Transverse colon (tissue), 4 donors: ENCODE results near the gene SERBP1. TPM values are rescaled to one million over a fixed set of nuclear protein-coding genes. Genes with fewer than 3 reads are reported as not detected.
"Not testable (repeated sequence)": the region's sequence is repeated elsewhere in the genome, so short reads cannot be mapped to it uniquely, and the experiment has no call there.

Source experiments
- DNase-seq: peaks from one replicate; pipeline ENCODE4 v3.0.0-alpha.2; 2019
- H3K27ac ChIP-seq, 4 donors: fragments of 200-600 bp; sonication (generic); 2 replicates each; pipeline ENCODE4 v1.5.1; 2016 to 2018; ENCODE audit warnings: inconsistent platforms in 4 of 4
- H3K27me3 ChIP-seq: fragments of 200-600 bp; sonication (generic); 2 replicates; pipeline ENCODE4 v1.5.1; 2017; ENCODE audit warnings: inconsistent platforms
- H3K36me3 ChIP-seq, 4 donors: fragments of 200-600 bp; sonication (generic); 2 replicates each; pipeline ENCODE4 v1.5.1; 2017 to 2019; ENCODE audit warnings: inconsistent platforms in 4 of 4
- H3K4me1 ChIP-seq, 4 donors: fragments of 200-600 bp; sonication (generic); 2 replicates each; pipeline ENCODE4 v1.5.1; 2017 to 2020; ENCODE audit warnings: inconsistent platforms in 4 of 4
- H3K4me3 ChIP-seq, 4 donors: fragments of 200-600 bp; sonication (generic); 1 replicate in 1 of 4; 2 replicates in 3 of 4; pipeline versions ENCODE4 v1.5.1 to v1.6.1; 2017 to 2019; ENCODE audit warnings: inconsistent platforms in 4 of 4
- H3K9me3 ChIP-seq, 2 donors: fragments of 200-600 bp; sonication (generic); 2 replicates each; pipeline ENCODE4 v1.5.1; 2017 to 2019; ENCODE audit warnings: inconsistent platforms in 2 of 2
- EP300 ChIP-seq: sonication (generic); formaldehyde crosslinking; IDR thresholded peaks from one replicate; pipeline ENCODE4 v1.6.1; 2017; ENCODE audit warnings: antibody characterized with exemption, low read depth
- POLR2A ChIP-seq: fragments of 450-650 bp; IDR thresholded peaks from one replicate; pipeline ENCODE4 v1.6.1; 2016; ENCODE audit warnings: antibody characterized with exemption, mild to moderate bottlenecking, moderate library complexity
- POLR2AphosphoS5 ChIP-seq, 3 donors: sonication (generic); formaldehyde crosslinking; IDR thresholded peaks; one replicate each; pipeline ENCODE4 v1.6.1; 2016; ENCODE audit warnings: antibody characterized with exemption in 3 of 3
- WGBS, 2 donors: methylation state at CpG; one replicate each; pipeline ENCODE4 v1.1.5; 2018; ENCODE audit warnings: low coverage in 1 of 2; 5-methylcytosine and 5-hydroxymethylcytosine counted together
- in situ Hi-C, 4 donors: fragments of 200-750 bp; cut with MboI; loops; one replicate each; pipeline versions ENCODE4 v1.15.0 to v1.15.1; 2017; ENCODE audit warnings: low sequenced_read_pairs in 3 of 4, low pct_ligation_motif_present in 1 of 4, low pct_unique_long_range_greater_than_20kb in 1 of 4
- intact Hi-C: fragments of 100-400 bp; cut with DNase I; formaldehyde crosslinking; loops from one replicate; pipeline ENCODE4 v1.15.1; 2023; ENCODE audit warnings: low total_unique reads
- total RNA-seq, 4 donors: library from RNA; depleted of rRNA; stranded (reverse); fragments of >200 nt; gene quantifications; one replicate each; pipeline ENCODE4 v1.1.0, GENCODE V29; 2016
- TF ChIP-seq, protein P1 (sequence below), 5 experiments: fragments of 200-600 bp in 3 of 5; fragments of 450-650 bp in 2 of 5; sonication (generic) in 3 of 5; IDR thresholded peaks; 1 replicate in 2 of 5; 2 replicates in 3 of 5; pipeline ENCODE4 v1.5.1; 2016 to 2017; ENCODE audit warnings: antibody characterized with exemption in 5 of 5, inconsistent platforms in 3 of 5, mild to moderate bottlenecking in 2 of 5, moderate library complexity in 1 of 5

SERBP1 gene
- total RNA-seq, 4 donors from 2014 or later: 64.3 to 218 (median 158) TPM

DNA sequence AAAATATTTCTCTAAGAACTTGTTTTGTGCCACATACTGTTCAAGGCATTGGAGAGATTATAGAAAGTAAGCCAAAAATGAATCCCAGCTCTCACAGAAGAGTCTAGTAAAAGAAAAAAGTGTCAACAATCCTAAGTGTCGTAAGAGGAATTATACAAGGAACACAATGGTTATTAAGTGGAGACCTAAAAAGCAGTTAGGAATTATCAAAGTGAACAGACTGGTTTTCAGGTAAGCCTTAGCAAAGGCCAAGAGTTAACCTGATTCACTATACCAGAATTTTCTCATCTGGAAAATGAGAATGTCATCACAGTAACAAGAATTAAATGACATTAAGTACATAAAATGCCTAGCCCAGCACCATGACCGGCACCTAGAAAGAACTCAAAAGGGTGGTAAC is 15.6 kb downstream of the SERBP1 start:
- Histone ChIP-seq H3K4me3 (no peak overlapping the region), H3K4me1 (peaks cover 0 to 17% (median 5%) of the 10 kb centered on the region in 4 donors), H3K27me3 (no peaks in the 10 kb centered on the region), H3K36me3 (peaks cover 0 to 65% (median 27%) of the 10 kb centered on the region in 4 donors), H3K27ac (no peak overlapping the region), H3K9me3 (no peaks in the 10 kb centered on the region)
- in situ Hi-C loops (no loop called here), intact Hi-C loops (no loop called here)
- WGBS, 2 donors: 87 to 90% methylated on average over 2 of the region's 2 CpGs
- no peak for TF ChIP-seq EP300
- no peak for TF ChIP-seq POLR2A
- TF ChIP-seq, protein P1, sequence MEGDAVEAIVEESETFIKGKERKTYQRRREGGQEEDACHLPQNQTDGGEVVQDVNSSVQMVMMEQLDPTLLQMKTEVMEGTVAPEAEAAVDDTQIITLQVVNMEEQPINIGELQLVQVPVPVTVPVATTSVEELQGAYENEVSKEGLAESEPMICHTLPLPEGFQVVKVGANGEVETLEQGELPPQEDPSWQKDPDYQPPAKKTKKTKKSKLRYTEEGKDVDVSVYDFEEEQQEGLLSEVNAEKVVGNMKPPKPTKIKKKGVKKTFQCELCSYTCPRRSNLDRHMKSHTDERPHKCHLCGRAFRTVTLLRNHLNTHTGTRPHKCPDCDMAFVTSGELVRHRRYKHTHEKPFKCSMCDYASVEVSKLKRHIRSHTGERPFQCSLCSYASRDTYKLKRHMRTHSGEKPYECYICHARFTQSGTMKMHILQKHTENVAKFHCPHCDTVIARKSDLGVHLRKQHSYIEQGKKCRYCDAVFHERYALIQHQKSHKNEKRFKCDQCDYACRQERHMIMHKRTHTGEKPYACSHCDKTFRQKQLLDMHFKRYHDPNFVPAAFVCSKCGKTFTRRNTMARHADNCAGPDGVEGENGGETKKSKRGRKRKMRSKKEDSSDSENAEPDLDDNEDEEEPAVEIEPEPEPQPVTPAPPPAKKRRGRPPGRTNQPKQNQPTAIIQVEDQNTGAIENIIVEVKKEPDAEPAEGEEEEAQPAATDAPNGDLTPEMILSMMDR (IDR thresholded peaks at IDR 0.05): no peak
- TF ChIP-seq POLR2AphosphoS5 (IDR thresholded peaks at IDR 0.05): no peak
- no peak for DNase-seq

GRCh38 chr1:67413101-67413500 is 17.1 kb downstream of the SERBP1 start:
- H3K4me3 ChIP-seq, in situ Hi-C loops, H3K27me3 ChIP-seq, H3K9me3 ChIP-seq, intact Hi-C loops, DNase-seq, H3K4me1 ChIP-seq, H3K27ac ChIP-seq: not testable (repeated sequence)
- WGBS, 2 donors: 29 to 84% methylated on average over 1 to 2 of the region's 2 CpGs
- peaks cover 0 to 52% (median 21%) of the 10 kb centered on the region in 4 donors for H3K36me3 ChIP-seq

- in situ Hi-C loops: no loop called here
- peaks cover 0 to 14% (median 2%) of the 10 kb centered on the region in 4 donors for H3K36me3 ChIP-seq
- intact Hi-C loops: no loop called here
- peaks cover 0 to 6% (median 0%) of the 10 kb centered on the region in 4 donors for H3K4me1 ChIP-seq
- WGBS, 2 donors: 98 to 100% methylated on average over 1 of the region's 1 CpG
- H3K27me3 ChIP-seq: no peaks in the 10 kb centered on the region
- TF ChIP-seq POLR2A (no peak), POLR2AphosphoS5 (IDR thresholded peaks at IDR 0.05) (no peak), EP300 (no peak)
- TF ChIP-seq, protein P1 (IDR thresholded peaks at IDR 0.05): no peak
- peak overlapping the region in 1 of 4 donors; percentile 16 for H3K27ac ChIP-seq
- no peak overlapping the region for H3K4me3 ChIP-seq
- DNase-seq: no peak
- no peaks in the 10 kb centered on the region for H3K9me3 ChIP-seq
Observed at GRCh38 chr1:67408148-67408547, 22.1 kb downstream of the SERBP1 start.

DNA sequence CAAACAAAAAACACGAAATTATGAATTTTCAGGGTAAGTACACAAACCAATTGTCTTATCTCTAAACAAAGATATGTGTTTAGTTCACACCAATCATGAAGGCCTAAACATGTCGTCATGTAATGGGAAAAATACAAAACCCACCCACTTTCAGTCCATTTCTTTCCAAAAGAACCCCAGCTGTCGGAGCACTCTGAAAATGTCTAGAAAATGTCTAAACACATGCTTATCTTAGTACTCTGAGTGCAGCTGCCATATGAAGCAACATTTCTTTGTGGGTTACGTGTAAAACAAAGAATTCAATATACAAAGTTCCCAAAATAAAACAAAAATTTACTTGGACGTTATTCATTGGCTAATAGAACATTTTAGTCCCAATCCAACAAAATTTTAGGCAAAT is 22.7 kb downstream of the SERBP1 start:
- H3K4me3 ChIP-seq: no peak overlapping the region
- DNase-seq: no peak
- no peaks in the 10 kb centered on the region for H3K9me3 ChIP-seq
- intact Hi-C loops: no loop called here
- 72 to 82% methylated on average over 5 of the region's 5 CpGs for WGBS, 2 donors
- no peak overlapping the region for H3K27ac ChIP-seq
- no peak for TF ChIP-seq POLR2AphosphoS5 (IDR thresholded peaks at IDR 0.05)
- TF ChIP-seq, protein P1 (IDR thresholded peaks at IDR 0.05): no peak
- no peak for TF ChIP-seq EP300
- no peak for TF ChIP-seq POLR2A
- no peaks in the 10 kb centered on the region for H3K27me3 ChIP-seq
- in situ Hi-C loops: no loop called here
- peaks cover 0 to 6% (median 0%) of the 10 kb centered on the region in 4 donors for H3K4me1 ChIP-seq
- H3K36me3 ChIP-seq: peaks cover 0 to 14% (median 0%) of the 10 kb centered on the region in 4 donors
